ENCODE results near the gene PHF24.
"Not testable (repeated sequence)": the region's sequence is repeated elsewhere in the genome, so short reads cannot be mapped to it uniquely, and the experiment has no call there.

PHF24 gene

GRCh38 chr9:35010351-35010958 lies 52.4 kb downstream of the PHF24 start:
- CTCF ChIA-PET = interaction anchor here (1.4 kb wide), 1 partner anchor 41 kb away, joined by 5 read pairs; no protein-coding TSS in a partner anchor
- no peak for DNase-seq (ENCODE audit: extremely low spot score)
- TF ChIP-seq CTCF (IDR thresholded peaks at IDR 0.05; ENCODE audit: control extremely low read depth, extremely low read depth, low read depth, missing control alignments) = no peak
- POLR2A ChIA-PET = no interaction called here

DNA sequence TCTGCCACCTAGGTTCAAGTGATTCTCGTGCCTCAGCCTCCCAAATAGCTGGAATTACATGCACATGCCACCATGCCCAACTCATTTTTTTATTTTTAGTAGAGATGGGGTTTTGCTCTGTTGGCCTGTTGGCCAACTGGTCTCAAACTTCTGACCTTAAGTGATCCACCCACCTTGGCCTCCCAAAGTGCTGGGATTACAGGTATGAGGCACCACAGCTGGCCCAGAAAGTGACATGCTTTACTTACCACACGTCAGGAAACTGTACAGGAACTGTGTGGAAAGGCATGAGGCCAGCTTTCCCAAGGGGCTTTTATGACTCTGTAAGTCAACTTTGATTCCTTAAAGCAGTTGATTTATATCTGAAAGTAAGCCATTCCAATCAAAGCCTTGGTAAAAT lies 56.4 kb downstream of the PHF24 start:
- no peak for DNase-seq (ENCODE audit: extremely low spot score)
- TF ChIP-seq CTCF (IDR thresholded peaks at IDR 0.05; ENCODE audit: control extremely low read depth, extremely low read depth, low read depth, missing control alignments) = no peak
- ChIA-PET POLR2A (no interaction called here), CTCF (interaction anchor here (0.8 to 2.2 kb wide), 4 partner anchors 13 to 115 kb away, joined by 3 to 8 read pairs (median 6); no protein-coding TSS in a partner anchor)

- CTCF ChIA-PET; DNase-seq (ENCODE audit: extremely low spot score); POLR2A ChIA-PET: not testable (repeated sequence)
Observed at GRCh38 chr9:35023443-35023842, 65.4 kb downstream of the PHF24 start.

DNA sequence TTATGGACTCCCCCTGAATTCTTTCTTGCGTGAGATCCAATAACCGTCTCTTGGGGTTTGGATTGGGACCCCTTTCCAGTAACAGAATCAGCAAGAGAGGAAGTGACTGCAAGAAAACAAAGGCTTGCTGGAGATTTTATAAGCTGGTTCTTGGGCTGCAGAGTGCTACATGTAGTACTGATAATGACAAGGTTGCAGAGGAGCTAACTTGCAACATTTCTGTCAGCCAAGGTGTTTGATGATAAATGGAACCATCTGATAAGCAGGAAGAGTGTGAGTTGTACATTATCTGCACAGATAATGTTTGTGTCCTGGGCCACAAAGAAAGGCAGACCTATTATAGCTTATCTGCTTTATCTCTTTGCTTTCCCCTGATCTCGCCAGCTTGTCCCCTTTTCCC lies 68.6 kb downstream of the PHF24 start:
- DNase-seq (ENCODE audit: extremely low spot score) = no peak
- no peak for TF ChIP-seq CTCF (IDR thresholded peaks at IDR 0.05; ENCODE audit: control extremely low read depth, extremely low read depth, low read depth, missing control alignments)
- POLR2A ChIA-PET = interaction anchor here (0.6 kb wide), 1 partner anchor 28 kb away, joined by 3 read pairs; no protein-coding TSS in a partner anchor
- CTCF ChIA-PET = interaction anchor here (0.9 to 2.0 kb wide), 8 partner anchors 9 to 127 kb away, joined by 3 to 9 read pairs (median 4); a partner anchor contains a TSS

DNA sequence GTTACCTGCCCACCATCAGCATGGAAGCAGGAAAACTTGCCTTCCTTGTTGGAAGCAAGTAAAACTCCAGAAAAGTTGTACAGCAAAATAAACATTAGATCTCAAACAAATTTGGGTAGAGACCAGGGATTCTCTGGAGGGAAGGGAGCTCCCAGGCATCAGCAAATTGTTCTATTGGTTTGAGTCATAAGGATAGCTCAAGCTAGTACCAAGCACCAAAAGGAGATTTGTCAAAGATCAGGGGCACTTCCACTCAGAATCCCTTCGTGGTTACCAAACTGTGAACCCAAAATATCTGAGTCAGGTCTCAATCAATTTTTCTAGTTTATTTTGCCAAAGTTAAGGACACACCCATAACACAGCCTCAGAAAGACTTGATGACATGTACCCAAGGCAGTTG lies 69.3 kb downstream of the PHF24 start:
- ChIA-PET CTCF (interaction anchor here (0.9 to 2.0 kb wide), 8 partner anchors 8 to 128 kb away, joined by 3 to 9 read pairs (median 4); a partner anchor contains a TSS), POLR2A (no interaction called here)
- no peak for TF ChIP-seq CTCF (IDR thresholded peaks at IDR 0.05; ENCODE audit: control extremely low read depth, extremely low read depth, low read depth, missing control alignments)
- DNase-seq (ENCODE audit: extremely low spot score) = no peak

- TF ChIP-seq CTCF (IDR thresholded peaks at IDR 0.05; ENCODE audit: control extremely low read depth, extremely low read depth, low read depth, missing control alignments) = no peak
- ChIA-PET POLR2A (no interaction called here), CTCF (interaction anchor here (0.9 to 2.0 kb wide), 7 partner anchors 8 to 129 kb away, joined by 3 to 9 read pairs (median 4); no protein-coding TSS in a partner anchor)
- no peak for DNase-seq (ENCODE audit: extremely low spot score)
Observed at GRCh38 chr9:35027860-35028259, 69.8 kb downstream of the PHF24 start.

GRCh38 chr9:35028341-35028740 lies 70.3 kb downstream of the PHF24 start:
- TF ChIP-seq CTCF (IDR thresholded peaks at IDR 0.05; ENCODE audit: control extremely low read depth, extremely low read depth, low read depth, missing control alignments) = no peak
- no peak for DNase-seq (ENCODE audit: extremely low spot score)
- ChIA-PET POLR2A (no interaction called here), CTCF (interaction anchor here (0.9 to 2.0 kb wide), 4 partner anchors 10 to 129 kb away, joined by 3 to 9 read pairs (median 6); no protein-coding TSS in a partner anchor)

All from GM10248 (cell line).